Measurements from ENCODE around the gene IQSEC1.

Gene IQSEC1

GRCh38 chr3:12986031-12986430, 87.2 kb downstream of the IQSEC1 start:
- H3K4me3 ChIP-seq (ENCODE audit: low read length) = no peak overlapping the region
- no peak for TF ChIP-seq CTCF (conservative IDR thresholded peaks at IDR 0.05; ENCODE audit: low read depth, low read length)
- DNase-seq (ENCODE audit: low read depth) = no peak

- no peak for DNase-seq (ENCODE audit: low read depth)
- TF ChIP-seq CTCF (conservative IDR thresholded peaks at IDR 0.05; ENCODE audit: low read depth, low read length) = no peak
- H3K4me3 ChIP-seq (ENCODE audit: low read length) = no peak overlapping the region
Observed at GRCh38 chr3:12985148-12985547, 88.1 kb downstream of the IQSEC1 start.

GRCh38 chr3:12984023-12984823, 89.0 kb downstream of the IQSEC1 start:
- DNase-seq (ENCODE audit: low read depth) = no peak
- H3K4me3 ChIP-seq (ENCODE audit: low read length) = no peak overlapping the region
- TF ChIP-seq CTCF (conservative IDR thresholded peaks at IDR 0.05; ENCODE audit: low read depth, low read length) = peak; percentile 91

- no peak overlapping the region for H3K4me3 ChIP-seq (ENCODE audit: low read length)
- no peak for DNase-seq (ENCODE audit: low read depth)
- TF ChIP-seq CTCF (conservative IDR thresholded peaks at IDR 0.05; ENCODE audit: low read depth, low read length) = no peak
Observed at GRCh38 chr3:12983319-12983718, 89.9 kb downstream of the IQSEC1 start.

- no peak for DNase-seq (ENCODE audit: low read depth)
- no peak for TF ChIP-seq CTCF (conservative IDR thresholded peaks at IDR 0.05; ENCODE audit: low read depth, low read length)
- no peak overlapping the region for H3K4me3 ChIP-seq (ENCODE audit: low read length)
Observed at GRCh38 chr3:12982619-12983101, 90.6 kb downstream of the IQSEC1 start.

GRCh38 chr3:12981306-12982275, 91.6 kb downstream of the IQSEC1 start:
- DNase-seq (ENCODE audit: low read depth) = no peak
- no peak overlapping the region for H3K4me3 ChIP-seq (ENCODE audit: low read length)
- no peak for TF ChIP-seq CTCF (conservative IDR thresholded peaks at IDR 0.05; ENCODE audit: low read depth, low read length)
